Measurements from ENCODE around the gene ZSCAN23.

GRCh38 chr6:28474441-28475219, 31.3 kb upstream of the ZSCAN23 start:
- no peak for TF ChIP-seq CTCF (IDR thresholded peaks at IDR 0.05 in 8 of 11, conservative IDR thresholded peaks at IDR 0.05 in 3 of 11)
- no peak for TF ChIP-seq POLR2AphosphoS5 (IDR thresholded peaks at IDR 0.05)
